ENCODE results near the gene DNMBP.

DNA sequence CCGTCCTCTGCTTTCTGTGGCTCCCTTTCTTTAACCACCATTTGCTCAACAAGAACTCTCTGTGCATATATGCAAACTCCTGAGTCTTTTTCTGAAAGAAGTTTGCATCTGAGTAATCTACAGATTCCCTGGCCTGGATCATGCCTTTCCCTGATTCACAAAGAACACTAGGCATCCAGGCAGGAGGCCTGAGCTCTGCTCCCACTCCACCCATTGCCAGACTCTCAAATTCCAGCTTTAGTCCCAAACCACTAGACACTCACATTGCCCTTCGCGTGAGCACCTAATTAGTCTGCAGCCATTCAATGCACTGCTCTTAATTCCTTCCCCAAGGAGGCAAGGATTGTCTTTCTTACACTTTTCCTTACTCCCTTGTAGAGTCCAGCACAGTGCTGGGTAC, 166.4 kb downstream of the DNMBP start:
- TF ChIP-seq SP1 (IDR thresholded peaks at IDR 0.05): no peak
- no peak for TF ChIP-seq FOXK2 (IDR thresholded peaks at IDR 0.05)
- TF ChIP-seq L3MBTL2 (conservative IDR thresholded peaks at IDR 0.05): no peak
- TF ChIP-seq CTBP1 (IDR thresholded peaks at IDR 0.05; ENCODE audit: borderline replicate concordance): no peak
- TF ChIP-seq TARDBP (IDR thresholded peaks at IDR 0.05): no peak
- no peak for TF ChIP-seq SUZ12 (IDR thresholded peaks at IDR 0.05)
- TF ChIP-seq LEF1 (IDR thresholded peaks at IDR 0.05; ENCODE audit: borderline replicate concordance): no peak
- TF ChIP-seq ARNT (IDR thresholded peaks at IDR 0.05): no peak
- no peak for TF ChIP-seq ZNF384 (IDR thresholded peaks at IDR 0.05)
- TF ChIP-seq FOXA1 (IDR thresholded peaks at IDR 0.05): no peak

Data from HEK293T (cell line).